ENCODE measurements around the gene DDHD1.

DDHD1 gene

GRCh38 chr14:53032161-53032803 lies 120.8 kb downstream of the DDHD1 start:
- DNase-seq, result no peak

DNA sequence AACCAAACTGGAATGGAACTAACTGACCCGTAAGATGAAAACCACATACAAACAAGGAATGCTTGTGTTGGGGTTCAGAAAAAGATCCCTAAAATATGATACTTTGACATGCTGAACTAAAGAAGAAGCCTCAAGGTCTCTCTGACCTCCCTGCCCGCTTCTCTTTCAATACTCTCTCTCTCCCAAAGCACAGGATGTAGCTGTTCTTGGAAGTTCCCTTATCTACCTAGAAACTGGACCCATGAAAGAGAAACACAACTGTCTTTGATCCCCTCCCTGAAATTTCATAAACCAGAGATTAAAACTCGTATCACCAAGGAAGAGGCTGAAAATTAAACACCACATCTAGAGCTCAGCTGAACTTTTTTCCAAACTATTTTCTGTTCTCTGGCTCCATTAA lies 125.6 kb downstream of the DDHD1 start:
- DNase-seq, result no peak

- DNase-seq, result no peak
Measured at GRCh38 chr14:53027041-53027440, 126.1 kb downstream of the DDHD1 start.

DNA sequence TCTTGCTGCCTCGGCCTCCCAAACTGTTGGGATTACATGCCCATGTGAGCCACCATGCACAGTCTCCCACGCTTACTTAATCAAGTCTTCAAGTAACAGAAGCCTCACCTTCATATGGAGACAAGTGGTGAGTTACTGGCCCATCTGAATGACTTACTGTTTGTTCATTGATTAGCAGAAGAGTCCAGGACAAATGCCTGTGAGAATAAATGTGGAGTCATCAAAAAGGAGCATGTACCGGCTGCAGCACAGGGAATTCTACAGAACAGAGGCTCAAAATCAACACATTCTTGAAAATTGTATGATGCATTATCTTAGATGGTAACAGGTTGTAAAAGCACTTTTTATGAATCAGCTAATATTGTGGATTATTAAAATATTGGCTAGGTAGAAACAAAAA lies 129.8 kb downstream of the DDHD1 start:
- DNase-seq, result no peak

DNA sequence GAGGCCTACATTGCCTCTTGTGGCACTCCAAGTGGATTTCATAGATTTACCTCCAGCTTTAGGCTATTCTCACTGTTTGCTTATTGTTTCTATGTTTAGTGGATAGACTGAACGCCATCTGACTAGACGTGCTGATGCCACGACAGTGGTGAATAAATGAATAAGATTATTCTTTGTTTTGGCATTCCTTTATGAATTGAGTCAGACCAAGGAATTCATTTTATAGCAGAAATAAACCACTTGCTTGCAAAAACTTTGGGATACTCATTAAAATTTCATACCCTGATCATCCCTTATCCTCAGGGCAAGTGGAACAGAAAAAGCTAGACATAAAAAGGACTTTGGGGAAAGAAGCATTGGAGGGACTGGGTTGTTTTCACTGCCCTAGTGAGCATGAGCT lies 130.5 kb downstream of the DDHD1 start:
- no peak for DNase-seq

DNA sequence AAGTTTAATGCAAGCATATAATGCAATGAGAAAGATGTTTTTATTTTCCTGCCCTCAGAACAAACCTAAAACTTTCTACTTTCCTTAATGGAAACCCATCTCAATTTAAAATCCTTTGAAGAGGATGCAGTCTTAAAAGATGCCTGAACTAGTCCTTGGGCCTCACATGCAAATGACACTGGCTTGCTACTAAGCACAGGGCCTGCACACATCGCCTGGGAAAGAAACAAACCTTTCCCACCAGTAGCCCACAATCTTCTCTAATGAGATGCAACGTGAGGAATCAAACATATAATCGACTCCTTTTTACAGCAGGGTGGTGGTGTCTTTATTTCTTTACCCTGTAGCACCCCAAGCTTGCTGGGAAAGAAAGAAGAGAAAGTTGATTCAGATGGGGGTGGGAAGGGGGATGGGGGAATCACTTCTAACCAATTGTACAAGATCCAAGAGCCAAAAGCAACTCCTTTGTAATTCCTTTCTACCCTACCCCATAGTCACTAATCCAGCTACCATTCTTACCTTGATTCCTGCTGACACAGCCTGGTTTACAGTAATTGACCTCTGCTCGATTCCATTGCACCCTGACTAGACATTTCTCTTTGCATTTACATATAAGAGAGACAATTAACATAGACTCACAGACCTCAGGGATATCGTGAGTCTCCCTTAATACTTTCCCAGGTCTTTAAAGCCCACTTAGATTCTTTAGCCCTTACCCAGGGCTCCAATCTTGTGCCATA lies 132.8 kb downstream of the DDHD1 start:
- no peak for DNase-seq

DNA sequence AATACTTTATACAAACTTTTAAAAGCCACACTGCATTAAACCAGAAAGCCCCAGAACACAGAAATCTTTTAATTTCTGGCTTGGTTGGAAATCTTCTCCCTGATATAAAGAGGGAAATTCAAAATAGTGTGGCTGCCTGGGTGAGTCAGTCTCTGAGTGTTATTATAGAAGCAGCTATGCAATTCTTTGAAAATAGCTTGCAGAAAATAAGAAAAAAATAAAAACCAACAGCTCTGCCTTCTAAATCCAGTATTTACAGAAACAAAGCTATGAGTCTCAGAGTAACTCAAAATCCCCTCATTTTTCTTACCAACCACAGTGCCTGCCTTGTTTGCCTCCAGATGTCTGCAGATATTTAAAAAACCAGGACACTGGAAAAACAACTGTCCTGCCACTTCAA lies 133.7 kb downstream of the DDHD1 start:
- no peak for DNase-seq

- no peak for DNase-seq
Measured at GRCh38 chr14:53017837-53018236, 135.3 kb downstream of the DDHD1 start.

DNA sequence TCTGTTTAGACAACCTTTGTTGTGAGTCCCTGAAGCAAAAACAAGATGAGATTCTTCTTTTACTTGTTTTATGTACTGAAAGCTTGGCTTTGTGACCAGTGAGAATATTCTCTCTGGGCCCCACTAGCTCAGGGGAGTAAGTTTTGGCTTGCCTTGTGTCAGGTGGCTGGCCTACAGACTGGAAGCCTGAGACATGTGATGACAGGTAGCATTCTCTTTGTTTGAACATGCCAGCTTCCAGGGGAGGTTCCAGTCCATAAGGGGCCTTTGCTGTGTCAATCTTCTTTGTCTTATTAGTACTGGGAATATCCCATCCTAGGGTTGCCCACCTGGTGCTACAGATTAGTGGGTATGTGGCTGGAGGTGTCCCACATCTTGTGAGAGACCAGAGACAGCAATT lies 136.2 kb downstream of the DDHD1 start:
- DNase-seq, result no peak

DNA sequence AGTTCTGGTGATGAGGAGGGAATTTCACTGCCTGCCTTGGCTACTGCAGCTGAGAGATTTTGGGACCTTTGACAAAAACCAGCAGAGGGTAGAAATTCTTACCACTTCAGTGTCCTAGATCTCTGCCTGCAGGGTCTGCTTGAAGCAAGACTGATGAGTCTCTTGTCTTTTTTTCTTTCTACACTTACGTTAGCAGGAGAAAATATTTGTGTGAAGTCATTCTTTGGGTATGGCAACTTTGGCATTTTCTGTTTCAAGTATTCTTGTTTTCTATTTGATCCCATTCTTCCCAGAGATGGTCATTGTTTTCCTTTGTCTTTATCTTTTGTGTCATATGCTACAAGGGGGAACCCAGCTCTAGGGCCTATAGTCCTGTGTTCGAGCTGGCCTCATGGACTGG lies 136.6 kb downstream of the DDHD1 start:
- no peak for DNase-seq

- DNase-seq, result no peak
Measured at GRCh38 chr14:53011053-53011462, 142.1 kb downstream of the DDHD1 start.

- DNase-seq, result no peak
Measured at GRCh38 chr14:53010193-53011040, 142.7 kb downstream of the DDHD1 start.

DNA sequence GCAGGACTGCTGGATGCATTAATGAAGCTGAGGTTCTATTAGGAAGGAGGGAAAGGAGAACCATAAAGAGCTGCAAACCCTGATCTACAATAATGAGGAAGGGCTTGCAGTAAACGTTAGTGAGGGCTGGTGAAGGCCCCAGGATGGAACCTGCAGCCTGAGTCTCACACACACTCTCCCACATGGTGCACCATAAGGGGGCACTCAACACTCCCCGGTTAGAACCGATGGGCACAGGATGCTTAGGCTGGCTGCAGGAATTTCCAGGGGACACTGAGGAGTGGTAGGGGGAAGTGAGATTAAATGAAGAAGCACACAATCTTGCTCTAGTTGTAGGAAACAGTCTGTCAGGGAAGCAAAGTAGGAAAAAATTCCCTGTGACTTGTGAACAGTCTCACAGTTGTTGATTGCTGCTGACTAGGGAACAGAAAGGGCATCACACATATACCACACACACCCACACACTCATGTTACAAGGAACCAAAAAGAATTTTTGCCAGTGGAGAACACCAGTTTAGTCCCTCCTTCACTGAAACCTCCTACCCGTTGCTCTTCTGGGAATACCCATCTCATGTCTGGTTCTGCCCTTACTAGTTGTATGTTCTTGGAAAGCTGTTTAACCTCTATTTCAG lies 146.1 kb downstream of the DDHD1 start:
- no peak for DNase-seq

- no peak for DNase-seq
Measured at GRCh38 chr14:53004976-53005375, 148.1 kb downstream of the DDHD1 start.

DNA sequence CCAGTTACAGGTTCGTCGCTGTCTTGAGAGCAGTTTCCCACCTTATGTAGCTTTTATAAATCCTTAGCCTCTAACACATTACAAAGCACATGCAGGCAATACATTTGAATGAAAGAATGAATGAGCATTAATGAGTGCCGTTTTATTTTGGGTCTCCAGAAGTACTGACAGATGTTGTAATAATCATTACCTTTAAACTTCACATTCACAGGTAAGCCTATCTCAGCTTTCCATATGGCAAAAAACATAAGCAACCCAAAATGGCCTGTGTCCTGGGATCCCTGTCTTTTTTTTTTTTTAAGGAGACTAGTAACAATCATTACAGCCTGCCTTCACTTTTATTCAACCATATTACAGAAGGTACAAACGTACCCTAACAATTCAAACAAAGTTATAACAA lies 149.3 kb downstream of the DDHD1 start:
- DNase-seq, result no peak

DNA sequence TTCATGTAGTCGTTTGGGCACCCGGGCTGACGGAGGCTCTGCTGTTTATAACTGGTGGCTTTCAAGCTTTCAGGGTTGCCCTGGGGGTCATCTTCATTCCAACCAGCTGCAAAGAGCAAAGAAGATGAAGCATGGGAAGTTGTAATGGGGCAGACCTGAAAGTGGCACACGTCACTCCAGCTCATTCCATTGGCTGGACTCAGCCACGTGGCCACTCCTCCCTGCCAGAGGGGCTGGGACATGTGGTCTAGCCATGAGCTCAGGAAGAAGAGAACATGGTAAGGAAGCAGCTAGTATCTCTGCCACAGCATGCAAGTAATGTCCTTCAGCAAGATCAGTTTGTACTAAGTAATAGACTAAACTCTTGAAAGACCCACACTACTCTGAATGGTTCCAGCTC lies 150.5 kb downstream of the DDHD1 start:
- DNase-seq, result no peak

- no peak for DNase-seq
Measured at GRCh38 chr14:53001787-53002378, 151.2 kb downstream of the DDHD1 start.

DNA sequence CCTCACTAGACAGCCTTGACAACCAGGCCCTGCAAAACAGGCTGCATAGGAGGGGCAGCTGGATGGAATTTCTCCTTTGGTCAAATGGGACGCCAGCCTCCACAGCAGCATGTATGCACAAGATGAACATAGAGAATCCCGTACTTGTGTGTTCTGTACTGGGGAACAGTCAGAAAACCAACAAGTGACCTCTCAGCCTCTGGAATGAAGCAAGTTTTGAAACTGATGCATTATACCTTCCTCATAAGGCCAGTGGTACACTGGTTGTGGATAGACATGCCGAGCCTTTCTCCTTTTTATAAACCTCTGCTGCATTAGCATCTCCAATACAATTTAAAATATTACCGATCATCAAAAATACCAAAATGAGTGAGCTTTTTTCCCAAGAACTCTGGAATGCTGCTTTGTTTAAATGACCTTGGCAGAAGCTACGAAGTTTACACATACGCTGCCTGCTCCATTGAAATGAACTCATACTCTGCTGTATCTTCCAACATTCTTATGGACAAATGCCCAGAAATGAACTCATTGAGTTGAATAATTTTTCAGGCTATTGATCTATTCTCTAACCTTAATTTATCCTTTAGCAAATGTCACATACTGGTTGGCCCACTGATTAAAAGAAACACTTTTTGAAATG lies 154.6 kb downstream of the DDHD1 start:
- no peak for DNase-seq

- DNase-seq, result no peak
Measured at GRCh38 chr14:52996493-52996892, 156.6 kb downstream of the DDHD1 start.

DNA sequence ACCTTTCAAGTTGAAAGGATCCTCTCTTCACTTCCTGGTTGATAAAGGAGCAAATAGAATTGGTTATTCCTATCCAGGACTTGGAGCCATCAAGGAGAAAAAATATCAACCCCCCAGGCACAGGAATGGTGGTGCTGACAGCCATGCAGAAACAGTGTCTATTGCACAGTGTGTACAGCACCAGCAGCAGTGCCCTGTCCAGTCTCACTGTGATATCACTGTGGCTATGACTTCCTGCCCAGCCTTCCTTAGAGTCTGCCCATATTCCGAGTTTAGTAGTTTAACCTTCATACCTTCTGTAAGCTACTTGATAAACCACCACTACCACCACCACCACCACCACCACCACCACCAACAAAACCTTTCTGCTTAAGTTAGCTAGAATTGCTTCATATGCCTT lies 157.1 kb downstream of the DDHD1 start:
- peak in 1 of 5 experiments; percentile 5 for DNase-seq

DNA sequence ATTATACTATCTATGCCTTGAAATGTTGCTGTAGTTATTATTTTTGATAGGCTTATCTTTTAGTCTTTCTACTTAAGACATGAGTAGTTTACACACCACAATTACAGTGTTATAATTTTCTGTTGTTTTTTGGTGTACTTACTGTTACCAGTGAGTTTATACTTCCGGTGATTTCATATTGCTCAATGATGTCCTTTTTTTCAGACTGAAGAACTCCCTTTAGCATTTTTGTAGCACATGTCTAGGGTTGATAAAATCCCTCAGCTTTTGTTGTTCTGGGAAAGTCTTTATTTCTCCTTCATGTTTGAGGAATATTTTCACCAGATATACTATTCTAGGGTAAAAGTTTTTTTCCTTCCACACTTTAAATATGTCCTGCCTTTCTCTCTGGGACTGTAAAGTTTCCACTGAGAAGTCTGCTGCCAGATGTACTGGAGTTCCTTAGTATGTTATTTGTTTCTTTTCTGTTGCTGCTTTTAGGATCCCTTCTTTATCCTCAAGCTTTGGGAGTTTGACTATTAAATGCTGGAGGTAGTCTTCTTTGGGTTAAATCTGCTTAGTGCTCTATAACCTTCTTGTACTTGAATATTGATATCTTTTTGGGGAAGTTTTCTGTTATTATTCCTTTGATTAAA lies 160.8 kb downstream of the DDHD1 start:
- no peak for DNase-seq

- DNase-seq, result no peak
Measured at GRCh38 chr14:52988139-52988538, 165.0 kb downstream of the DDHD1 start.

All from T-helper 2 cell (primary cell).